Spleen (tissue), 11 donors: ENCODE results near the gene ADARB2. TPM values are rescaled to one million over a fixed set of nuclear protein-coding genes. Genes with fewer than 3 reads are reported as not detected.

ENCODE experiments used
- DNase-seq: peaks from one replicate; pipeline ENCODE4 v3.0.0-alpha.2; 2020
- H3K27ac ChIP-seq, 8 donors: fragments of 200-600 bp; sonication (generic) in 7 of 8; 1 replicate in 4 of 8; 2 replicates in 4 of 8; pipeline versions ENCODE4 v1.5.0 to v1.8.0; 2016 to 2021; ENCODE audit warnings: inconsistent platforms in 4 of 8, mild to moderate bottlenecking in 4 of 8, moderate library complexity in 1 of 8
- H3K27me3 ChIP-seq, 7 donors: fragments of 200-600 bp; sonication (generic) in 6 of 7; replicated peaks in 1 of 7; 1 replicate in 4 of 7; 2 replicates in 3 of 7; pipeline versions ENCODE4 v1.5.0 to v1.8.0; 2016 to 2021; ENCODE audit warnings: inconsistent platforms in 3 of 7, mild to moderate bottlenecking in 1 of 7
- H3K36me3 ChIP-seq, 6 donors: fragments of 200-600 bp; sonication (generic) in 5 of 6; 1 replicate in 4 of 6; 2 replicates in 2 of 6; pipeline versions ENCODE4 v1.5.0 to v1.8.0; 2016 to 2021; ENCODE audit warnings: inconsistent platforms in 2 of 6
- H3K4me1 ChIP-seq, 6 donors: fragments of 200-600 bp; sonication (generic) in 5 of 6; 1 replicate in 3 of 6; 2 replicates in 3 of 6; pipeline versions ENCODE4 v1.5.0 to v1.8.0; 2016 to 2021; ENCODE audit warnings: inconsistent platforms in 3 of 6
- H3K4me3 ChIP-seq, 8 donors: fragments of 200-600 bp; sonication (generic) in 7 of 8; 1 replicate in 4 of 8; 2 replicates in 4 of 8; pipeline versions ENCODE4 v1.5.0 to v1.8.0; 2016 to 2021; ENCODE audit warnings: inconsistent platforms in 4 of 8, mild to moderate bottlenecking in 4 of 8, moderate library complexity in 2 of 8
- H3K9me3 ChIP-seq, 8 donors: fragments of 200-600 bp; sonication (generic) in 7 of 8; 1 replicate in 4 of 8; 2 replicates in 4 of 8; pipeline versions ENCODE4 v1.5.0 to v1.8.0; 2016 to 2021; ENCODE audit warnings: inconsistent platforms in 4 of 8
- CTCF ChIP-seq, 11 experiments: fragments of 200-600 bp in 7 of 11; fragments of 450-650 bp in 4 of 11; sonication (generic) in 4 of 11; IDR thresholded peaks in 8 of 11; conservative IDR thresholded peaks in 3 of 11; 1 replicate in 7 of 11; 2 replicates in 4 of 11; pipeline versions ENCODE4 v1.4.0 to v1.8.0; 2016 to 2021; ENCODE audit warnings: antibody characterized with exemption in 11 of 11, inconsistent platforms in 4 of 11, mild to moderate bottlenecking in 1 of 11
- POLR2A ChIP-seq, 3 donors: fragments of 450-650 bp; IDR thresholded peaks; one replicate each; pipeline ENCODE4 v1.5.1; 2017; ENCODE audit warnings: antibody characterized with exemption in 3 of 3, mild to moderate bottlenecking in 1 of 3
- POLR2AphosphoS5 ChIP-seq, 3 donors: sonication (generic); formaldehyde crosslinking; IDR thresholded peaks; one replicate each; pipeline ENCODE4 v1.5.1; 2017; ENCODE audit warnings: antibody characterized with exemption in 3 of 3
- WGBS, 5 donors: extraction: QIAGEN DNeasy Blood & Tissue Kit in 3 of 5; methylation state at CpG; one replicate each; pipeline versions ENCODE4 v1.1.5 to v1.1.7; 2013 to 2018; 5-methylcytosine and 5-hydroxymethylcytosine counted together
- intact Hi-C: fragments of 100-400 bp; cut with DNase I; formaldehyde crosslinking; loops from one replicate; pipeline ENCODE4 v1.15.0; 2023; ENCODE audit warnings: low total_unique reads
- polyA plus RNA-seq, 3 donors: library from polyadenylated mRNA; stranded (reverse); fragments of 200-250 nt; gene quantifications; one replicate each; pipeline ENCODE4 v1.2.1, GENCODE V29; 2013
- total RNA-seq, 7 donors: library from RNA; depleted of rRNA in 3 of 7; stranded (reverse); fragments of >200 nt in 3 of 7; fragmentation: NEBNext Ultra II Directional in 4 of 7; extraction: Animal tissue kit (Norgen Biotek cat#: 25700) in 4 of 7; gene quantifications; one replicate each; pipeline versions ENCODE4 v1.1.0 to v1.2.1, GENCODE V29; 2016 to 2021
- donor health status: healthy with polysubstance abuse.
- donor health status: DM: no; HTN: no; CAD: no; lungs with moderate emphysema.
- donor health status: DM: no; HTN: no; CAD: no.
- donor health status: Bipolar disorder and iron deficiency.
- donor health status: healthy.
- donor health status: DM: no; HTN: no; CAD: no.
- donor health status: DM: yes; HTN: yes; CAD: no.

The ADARB2 gene
- total and polyA plus RNA-seq, 10 donors, result 0.05 to 8.1 (median 0.96) TPM

GRCh38 chr10:1424648-1425047, 312.7 kb downstream of the ADARB2 start:
- Histone ChIP-seq H3K27ac (peak overlapping the region in 1 of 8 donors; percentile 2), H3K27me3 (peaks cover 0 to 37% (median 0%) of the 10 kb centered on the region in 7 donors), H3K4me3 (no peak overlapping the region), H3K4me1 (peaks cover 0 to 53% (median 18%) of the 10 kb centered on the region in 6 donors), H3K36me3 (no peaks in the 10 kb centered on the region), H3K9me3 (peaks cover 0 to under 1% (median 0%) of the 10 kb centered on the region in 8 donors)
- TF ChIP-seq POLR2AphosphoS5 (IDR thresholded peaks at IDR 0.05) (no peak), CTCF (IDR thresholded peaks at IDR 0.05 in 8 of 11, conservative IDR thresholded peaks at IDR 0.05 in 3 of 11) (no peak), POLR2A (IDR thresholded peaks at IDR 0.05) (no peak)
- 56 to 74% (median 65%) methylated on average over 7 of the region's 7 CpGs for WGBS, 5 donors
- no peak for DNase-seq
- intact Hi-C loops, result no loop called here

- DNase-seq, result no peak
- H3K36me3 ChIP-seq, result no peaks in the 10 kb centered on the region
- H3K9me3 ChIP-seq, result no peaks in the 10 kb centered on the region
- no peak overlapping the region for H3K4me3 ChIP-seq
- H3K27me3 ChIP-seq, result peaks cover 0 to 46% (median 0%) of the 10 kb centered on the region in 7 donors
- H3K4me1 ChIP-seq, result peaks cover 0 to 53% (median 18%) of the 10 kb centered on the region in 6 donors
- intact Hi-C loops, result no loop called here
- TF ChIP-seq POLR2A (IDR thresholded peaks at IDR 0.05) (no peak), POLR2AphosphoS5 (IDR thresholded peaks at IDR 0.05) (no peak), CTCF (IDR thresholded peaks at IDR 0.05 in 8 of 11, conservative IDR thresholded peaks at IDR 0.05 in 3 of 11) (no peak)
- H3K27ac ChIP-seq, result peak overlapping the region in 1 of 8 donors; percentile 2
- WGBS, 5 donors, result 86 to 95% (median 94%) methylated on average over 2 of the region's 2 CpGs
Observed at GRCh38 chr10:1423676-1424253, 313.6 kb downstream of the ADARB2 start.

DNA sequence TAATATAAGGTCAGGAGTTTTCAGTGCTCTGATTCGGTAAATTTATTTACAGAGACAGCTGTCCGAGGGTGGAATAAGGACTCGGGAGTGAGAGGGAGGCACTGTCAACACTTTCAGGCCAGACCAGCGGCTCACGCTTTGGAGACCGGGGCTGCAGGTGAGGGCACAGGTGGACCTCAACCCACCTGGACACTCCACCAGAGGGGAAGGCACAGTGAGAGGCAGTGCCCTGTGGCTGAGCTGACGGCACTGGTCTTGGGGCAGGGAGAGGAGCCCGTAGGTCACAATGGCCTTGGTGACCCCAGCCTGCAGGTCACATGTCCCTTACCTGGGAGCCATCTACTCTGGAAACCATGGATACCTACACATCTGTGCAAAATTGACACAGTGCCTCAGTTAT, 315.1 kb downstream of the ADARB2 start:
- Histone ChIP-seq H3K36me3 (no peaks in the 10 kb centered on the region), H3K27ac (no peak overlapping the region), H3K27me3 (peaks cover 0 to 60% (median 0%) of the 10 kb centered on the region in 7 donors), H3K9me3 (no peaks in the 10 kb centered on the region), H3K4me1 (peaks cover 0 to 53% (median 18%) of the 10 kb centered on the region in 6 donors), H3K4me3 (no peak overlapping the region)
- TF ChIP-seq POLR2AphosphoS5 (IDR thresholded peaks at IDR 0.05) (no peak), POLR2A (IDR thresholded peaks at IDR 0.05) (no peak), CTCF (IDR thresholded peaks at IDR 0.05 in 8 of 11, conservative IDR thresholded peaks at IDR 0.05 in 3 of 11) (no peak)
- DNase-seq, result no peak
- intact Hi-C loops, result no loop called here
- 87 to 94% (median 91%) methylated on average over 6 to 8 of the region's 8 CpGs for WGBS, 5 donors

- DNase-seq, result peak; percentile 91
- 3 to 7% (median 5%) methylated on average over 25 of the region's 25 CpGs for WGBS, 5 donors
- Histone ChIP-seq H3K4me1 (peaks cover 0 to 44% (median 18%) of the 10 kb centered on the region in 6 donors), H3K4me3 (peak overlapping the region in 2 of 8 donors; percentile 13 to 56), H3K27ac (peak overlapping the region in 1 of 8 donors; percentile 8), H3K27me3 (peaks cover 0 to 62% (median 0%) of the 10 kb centered on the region in 7 donors), H3K36me3 (no peaks in the 10 kb centered on the region), H3K9me3 (no peaks in the 10 kb centered on the region)
- TF ChIP-seq POLR2A (IDR thresholded peaks at IDR 0.05) (no peak), CTCF (IDR thresholded peaks at IDR 0.05 in 8 of 11, conservative IDR thresholded peaks at IDR 0.05 in 3 of 11) (peak; percentile 33 to 77 (median 63)), POLR2AphosphoS5 (IDR thresholded peaks at IDR 0.05) (peak in 2 of 3 donors; percentile 38 to 47)
- intact Hi-C loops, result no loop called here
Observed at GRCh38 chr10:1420661-1421362, 316.5 kb downstream of the ADARB2 start.
